Activated CD8-positive, alpha-beta T cell treated with anti-CD3 and anti-CD28 coated beads for 36 hours (primary cell): ENCODE measurements around the gene COL5A1. TPM values are rescaled to one million over a fixed set of nuclear protein-coding genes. Genes with fewer than 3 reads are reported as not detected.

Experiments
- ATAC-seq: fragments of 200-7000 bp; cut with Tn5 transposase; one replicate; pipeline ENCODE4 v1.10.0; 2021; ENCODE audit warnings: mild to moderate bottlenecking, moderate library complexity
- CTCF ChIA-PET: fragments of 350-600 bp; sonication (Branson Sonifier 250); formaldehyde crosslinking; loops from one replicate; lab custom pipeline; 2021; ENCODE audit warnings: antibody characterized with exemption; lab: Charles Lee
- POLR2A ChIA-PET: fragments of 350-600 bp; sonication (Branson Sonifier 250); formaldehyde crosslinking; loops from one replicate; lab custom pipeline; 2021; ENCODE audit warnings: antibody characterized with exemption; lab: Charles Lee
- DNase-seq: peaks from one replicate; pipeline ENCODE4 v3.0.0-alpha.2; 2020
- H3K27ac Mint-ChIP-seq: one replicate; pipeline ENCODE4 v1.8.0; 2021; ENCODE audit warnings: mild to moderate bottlenecking, mixed read lengths
- H3K27me3 Mint-ChIP-seq: one replicate; pipeline ENCODE4 v1.8.0; 2021; ENCODE audit warnings: mixed read lengths
- H3K36me3 Mint-ChIP-seq: one replicate; pipeline ENCODE4 v1.8.0; 2021; ENCODE audit warnings: low read depth, mixed read lengths
- H3K4me1 Mint-ChIP-seq: one replicate; pipeline ENCODE4 v1.8.0; 2021; ENCODE audit warnings: low read depth, mixed read lengths
- H3K4me3 Mint-ChIP-seq: one replicate; pipeline ENCODE4 v1.8.0; 2021; ENCODE audit warnings: mild to moderate bottlenecking, moderate library complexity, mixed read lengths
- H3K9me3 Mint-ChIP-seq: one replicate; pipeline ENCODE4 v1.8.0; 2021; ENCODE audit warnings: mixed read lengths
- intact Hi-C: fragments of 100-400 bp; cut with micrococcal nuclease; formaldehyde crosslinking; loops from one replicate; pipeline ENCODE4 v1.10.0; 2022
- total RNA-seq, 2 experiments: library from RNA; stranded (reverse); gene quantifications; one replicate each; pipeline ENCODE4 v1.2.3, GENCODE V29; 2021
- TF ChIP-seq, protein P1 (sequence below): fragments of 200-600 bp; IDR thresholded peaks from one replicate; pipeline ENCODE4 v1.8.0; 2022; ENCODE audit warnings: antibody characterized with exemption, mild to moderate bottlenecking

The COL5A1 gene
- total RNA-seq, 2 experiments from 2014 or later = 0.29 to 0.34 TPM

- Mint-ChIP-seq H3K27me3 (no peaks in the 10 kb centered on the region), H3K4me3 (no peak overlapping the region), H3K9me3 (no peaks in the 10 kb centered on the region), H3K27ac (no peak overlapping the region), H3K36me3 (no peaks in the 10 kb centered on the region), H3K4me1 (no peaks in the 10 kb centered on the region)
- intact Hi-C loops = no loop called here
- DNase-seq (no peak), ATAC-seq (no peak)
- POLR2A ChIA-PET = no interaction called here
- CTCF ChIA-PET = interaction anchor here (1.4 kb wide), 1 partner anchor 12 kb away, joined by 3 read pairs; no protein-coding TSS in a partner anchor
- TF ChIP-seq, protein P1, sequence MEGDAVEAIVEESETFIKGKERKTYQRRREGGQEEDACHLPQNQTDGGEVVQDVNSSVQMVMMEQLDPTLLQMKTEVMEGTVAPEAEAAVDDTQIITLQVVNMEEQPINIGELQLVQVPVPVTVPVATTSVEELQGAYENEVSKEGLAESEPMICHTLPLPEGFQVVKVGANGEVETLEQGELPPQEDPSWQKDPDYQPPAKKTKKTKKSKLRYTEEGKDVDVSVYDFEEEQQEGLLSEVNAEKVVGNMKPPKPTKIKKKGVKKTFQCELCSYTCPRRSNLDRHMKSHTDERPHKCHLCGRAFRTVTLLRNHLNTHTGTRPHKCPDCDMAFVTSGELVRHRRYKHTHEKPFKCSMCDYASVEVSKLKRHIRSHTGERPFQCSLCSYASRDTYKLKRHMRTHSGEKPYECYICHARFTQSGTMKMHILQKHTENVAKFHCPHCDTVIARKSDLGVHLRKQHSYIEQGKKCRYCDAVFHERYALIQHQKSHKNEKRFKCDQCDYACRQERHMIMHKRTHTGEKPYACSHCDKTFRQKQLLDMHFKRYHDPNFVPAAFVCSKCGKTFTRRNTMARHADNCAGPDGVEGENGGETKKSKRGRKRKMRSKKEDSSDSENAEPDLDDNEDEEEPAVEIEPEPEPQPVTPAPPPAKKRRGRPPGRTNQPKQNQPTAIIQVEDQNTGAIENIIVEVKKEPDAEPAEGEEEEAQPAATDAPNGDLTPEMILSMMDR = no peak
These were observed 44.2 kb downstream of the COL5A1 start for GRCh38 chr9:134685784-134686183.

DNA sequence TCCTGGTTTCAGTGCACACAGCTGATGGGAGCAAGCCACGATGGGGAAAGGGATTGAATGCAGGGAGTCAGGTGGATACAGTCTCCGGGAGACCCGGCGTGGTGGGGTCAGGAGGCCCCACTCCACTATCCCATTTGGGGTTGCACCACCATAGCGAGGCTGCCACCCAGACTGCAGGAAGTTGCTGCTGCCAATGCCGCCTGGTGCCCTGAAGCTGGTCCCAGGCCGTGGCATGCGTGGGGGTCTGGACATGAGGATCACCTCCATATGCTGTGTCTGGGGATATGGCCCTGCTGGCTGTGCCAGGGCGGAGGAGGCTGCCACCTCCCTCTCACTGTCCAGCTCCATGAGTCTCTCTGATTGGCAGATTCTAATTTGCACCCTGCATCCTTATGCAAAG is 45.3 kb downstream of the COL5A1 start:
- no peaks in the 10 kb centered on the region for H3K36me3 Mint-ChIP-seq
- no peak for ATAC-seq
- no peaks in the 10 kb centered on the region for H3K9me3 Mint-ChIP-seq
- no peak overlapping the region for H3K4me3 Mint-ChIP-seq
- intact Hi-C loops = no loop called here
- no peak for DNase-seq
- no peak overlapping the region for H3K27ac Mint-ChIP-seq
- ChIA-PET POLR2A (no interaction called here), CTCF (interaction anchor here (1.4 kb wide), 1 partner anchor 11 kb away, joined by 3 read pairs; no protein-coding TSS in a partner anchor)
- TF ChIP-seq, protein P1 = no peak
- H3K4me1 Mint-ChIP-seq = no peaks in the 10 kb centered on the region
- H3K27me3 Mint-ChIP-seq = no peaks in the 10 kb centered on the region

- CTCF ChIA-PET = interaction anchor here (0.6 kb wide), 1 partner anchor 10 kb away, joined by 3 read pairs; no protein-coding TSS in a partner anchor
- no peak for ATAC-seq
- POLR2A ChIA-PET = no interaction called here
- no peak overlapping the region for H3K4me3 Mint-ChIP-seq
- no peak for DNase-seq
- intact Hi-C loops = no loop called here
- H3K9me3 Mint-ChIP-seq = no peaks in the 10 kb centered on the region
- H3K27ac Mint-ChIP-seq = no peak overlapping the region
- H3K27me3 Mint-ChIP-seq = peaks cover 1% of the 10 kb centered on the region
- H3K36me3 Mint-ChIP-seq = no peaks in the 10 kb centered on the region
- TF ChIP-seq, protein P1 = no peak
- H3K4me1 Mint-ChIP-seq = no peaks in the 10 kb centered on the region
These were observed 46.0 kb downstream of the COL5A1 start for GRCh38 chr9:134687556-134687955.

GRCh38 chr9:134688231-134688630 is 46.6 kb downstream of the COL5A1 start:
- H3K9me3 Mint-ChIP-seq = no peaks in the 10 kb centered on the region
- ChIA-PET CTCF (interaction anchor here (0.5 to 1.5 kb wide), 3 partner anchors 10 to 95 kb away, joined by 3 read pairs; no protein-coding TSS in a partner anchor), POLR2A (no interaction called here)
- ATAC-seq (no peak), DNase-seq (no peak)
- no peak overlapping the region for H3K4me3 Mint-ChIP-seq
- TF ChIP-seq, protein P1 = no peak
- H3K27ac Mint-ChIP-seq = no peak overlapping the region
- H3K36me3 Mint-ChIP-seq = no peaks in the 10 kb centered on the region
- H3K27me3 Mint-ChIP-seq = peaks cover 1% of the 10 kb centered on the region
- intact Hi-C loops = no loop called here
- peaks cover 4% of the 10 kb centered on the region for H3K4me1 Mint-ChIP-seq

GRCh38 chr9:134688661-134689320 is 47.2 kb downstream of the COL5A1 start:
- intact Hi-C loops = no loop called here

More at GRCh38 chr9:134688661-134689320, 47.2 kb downstream of the COL5A1 start:
- no peak overlapping the region for H3K4me3 Mint-ChIP-seq
- ATAC-seq (no peak), DNase-seq (no peak)
- peaks cover 1% of the 10 kb centered on the region for H3K27me3 Mint-ChIP-seq
- H3K4me1 Mint-ChIP-seq = peaks cover 5% of the 10 kb centered on the region
- ChIA-PET CTCF (interaction anchor here (0.5 to 2.2 kb wide), 5 partner anchors 9 to 94 kb away, joined by 3 to 4 read pairs (median 3); no protein-coding TSS in a partner anchor), POLR2A (no interaction called here)
- no peak overlapping the region for H3K27ac Mint-ChIP-seq
- H3K36me3 Mint-ChIP-seq = no peaks in the 10 kb centered on the region
- TF ChIP-seq, protein P1 = no peak
- no peaks in the 10 kb centered on the region for H3K9me3 Mint-ChIP-seq
